ENCODE results near the gene UBE2S. TPM values are rescaled to one million over a fixed set of nuclear protein-coding genes. Genes with fewer than 3 reads are reported as not detected.
"Not testable (repeated sequence)": the region's sequence is repeated elsewhere in the genome, so short reads cannot be mapped to it uniquely, and the experiment has no call there.

UBE2S gene
- total RNA-seq, 1 experiment from 2014 or later, result 635 TPM

- H3K27ac ChIP-seq (ENCODE audit: low read length), result no peak overlapping the region
- H3K4me3 ChIP-seq (ENCODE audit: low read depth in 2 of 2, low read length in 2 of 2), result no peak overlapping the region
- intact Hi-C loops (cut with micrococcal nuclease; ENCODE audit: unreplicated experiment) (no loop called here), in situ Hi-C loops (cut with HindIII; ENCODE audit: low pct_unique_long_range_greater_than_20kb, low sequenced_read_pairs) (no loop called here)
- ChIA-PET CTCF (no interaction called here), POLR2A (no interaction called here)
- H3K9me3 ChIP-seq (ENCODE audit: control insufficient read depth, insufficient read depth, low read depth, low read length), result no peaks in the 10 kb centered on the region
- H3K27me3 ChIP-seq (ENCODE audit: control insufficient read depth, insufficient read depth, low read length), result peaks cover 9% of the 10 kb centered on the region
- 0 out of 2 replicates have a peak, but pooled peaks cover 3% of the 10 kb centered on the region for H3K36me3 ChIP-seq (ENCODE audit: control insufficient read depth, insufficient read depth, low read length)
- DNase-seq (ENCODE audit: low read depth, low spot score) (no peak), ATAC-seq (no peak)
- no TSS peak for BruUV-seq (replicated peaks)
- no peak for TF ChIP-seq POLR2AphosphoS5 (IDR thresholded peaks at IDR 0.05; ENCODE audit: low read depth, low read length)
- TF ChIP-seq REST (IDR thresholded peaks at IDR 0.05; ENCODE audit: insufficient read depth in 1 of 2, low read depth in 2 of 2, low read length in 1 of 2), result no peak
- no peak for TF ChIP-seq CTCF (IDR thresholded peaks at IDR 0.05)
- TF ChIP-seq TCF7L2 (IDR thresholded peaks at IDR 0.05; ENCODE audit: low read depth, low read length), result no peak
- no peak for TF ChIP-seq SIN3A (IDR thresholded peaks at IDR 0.05; ENCODE audit: borderline replicate concordance, insufficient read depth, low read depth, low read length)
- H3K4me1 ChIP-seq (ENCODE audit: control insufficient read depth, insufficient read depth, low read length), result peaks cover 9% of the 10 kb centered on the region
Measured at GRCh38 chr19:55449469-55449868, 41.9 kb upstream of the UBE2S start.

- intact Hi-C loops (cut with micrococcal nuclease; ENCODE audit: unreplicated experiment); BruUV-seq (replicated peaks); in situ Hi-C loops (cut with HindIII; ENCODE audit: low pct_unique_long_range_greater_than_20kb, low sequenced_read_pairs); ATAC-seq; CTCF ChIA-PET; POLR2A ChIA-PET; H3K36me3 ChIP-seq (ENCODE audit: control insufficient read depth, insufficient read depth, low read length); H3K4me1 ChIP-seq (ENCODE audit: control insufficient read depth, insufficient read depth, low read length); H3K9me3 ChIP-seq (ENCODE audit: control insufficient read depth, insufficient read depth, low read depth, low read length); H3K27ac ChIP-seq (ENCODE audit: low read length); DNase-seq (ENCODE audit: low read depth, low spot score); H3K4me3 ChIP-seq (ENCODE audit: low read depth in 2 of 2, low read length in 2 of 2): not testable (repeated sequence)
- peaks cover 18% of the 10 kb centered on the region for H3K27me3 ChIP-seq (ENCODE audit: control insufficient read depth, insufficient read depth, low read length)
Measured at GRCh38 chr19:55448175-55448490, 40.5 kb upstream of the UBE2S start.

- ChIA-PET POLR2A (no interaction called here), CTCF (interaction anchor here (0.6 kb wide), 1 partner anchor 62 kb away, joined by 4 read pairs; no protein-coding TSS in a partner anchor)
- no peaks in the 10 kb centered on the region for H3K9me3 ChIP-seq (ENCODE audit: control insufficient read depth, insufficient read depth, low read depth, low read length)
- TF ChIP-seq SIN3A (IDR thresholded peaks at IDR 0.05; ENCODE audit: borderline replicate concordance, insufficient read depth, low read depth, low read length), result 0 out of 2 replicates have a peak, but pooled peaks have one; percentile 35
- TF ChIP-seq REST (IDR thresholded peaks at IDR 0.05; ENCODE audit: insufficient read depth in 1 of 2, low read depth in 2 of 2, low read length in 1 of 2), result no peak
- TF ChIP-seq CTCF (IDR thresholded peaks at IDR 0.05), result no peak; the same call in 1 of the 2 replicates
- in situ Hi-C loops (cut with HindIII; ENCODE audit: low pct_unique_long_range_greater_than_20kb, low sequenced_read_pairs), result no loop called here
- DNase-seq (ENCODE audit: low read depth, low spot score) (no peak), ATAC-seq (peak; percentile 82)
- peaks cover 9% of the 10 kb centered on the region for H3K4me1 ChIP-seq (ENCODE audit: control insufficient read depth, insufficient read depth, low read length)
- no TSS peak for BruUV-seq (replicated peaks)
- no peak overlapping the region for H3K4me3 ChIP-seq (ENCODE audit: low read depth in 2 of 2, low read length in 2 of 2)
- peaks cover 18% of the 10 kb centered on the region for H3K27me3 ChIP-seq (ENCODE audit: control insufficient read depth, insufficient read depth, low read length)
- H3K27ac ChIP-seq (ENCODE audit: low read length), result no peak overlapping the region
- intact Hi-C loops (cut with micrococcal nuclease; ENCODE audit: unreplicated experiment), result no loop called here
- H3K36me3 ChIP-seq (ENCODE audit: control insufficient read depth, insufficient read depth, low read length), result no peaks in the 10 kb centered on the region
Measured at GRCh38 chr19:55447421-55448174, 40.0 kb upstream of the UBE2S start.
